Measurements from ENCODE around the gene GAL3ST1.
A peak's percentile ranks its signal among the peaks of the same experiment; 100 is the strongest.

The GAL3ST1 gene

DNA sequence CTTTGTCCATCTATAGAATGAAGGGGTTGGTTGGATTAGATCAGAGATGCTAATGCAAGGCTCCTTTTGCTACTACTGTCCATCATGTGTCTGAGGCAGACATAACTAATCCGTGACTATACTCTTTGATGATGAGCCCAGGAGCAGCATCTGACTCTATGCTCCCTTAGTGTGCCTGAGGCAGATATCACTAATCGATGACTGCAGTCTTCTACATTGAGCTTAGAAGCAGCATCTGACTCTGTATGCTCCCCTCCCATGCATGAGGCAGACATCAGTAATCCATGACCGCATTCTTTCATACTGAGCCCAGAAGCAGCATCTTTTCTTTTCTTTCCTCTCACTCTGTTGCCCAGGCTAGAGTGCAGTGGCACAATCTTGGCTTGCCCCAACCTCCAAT lies 36.7 kb upstream of the GAL3ST1 start:
- DNase-seq (ENCODE audit: low read depth): peak; percentile 73
- no peak overlapping the region for H3K4me3 ChIP-seq (ENCODE audit: low read length)
- TF ChIP-seq CTCF (IDR thresholded peaks at IDR 0.05; ENCODE audit: insufficient read depth, low read depth, low read length, missing control alignments): no peak

DNA sequence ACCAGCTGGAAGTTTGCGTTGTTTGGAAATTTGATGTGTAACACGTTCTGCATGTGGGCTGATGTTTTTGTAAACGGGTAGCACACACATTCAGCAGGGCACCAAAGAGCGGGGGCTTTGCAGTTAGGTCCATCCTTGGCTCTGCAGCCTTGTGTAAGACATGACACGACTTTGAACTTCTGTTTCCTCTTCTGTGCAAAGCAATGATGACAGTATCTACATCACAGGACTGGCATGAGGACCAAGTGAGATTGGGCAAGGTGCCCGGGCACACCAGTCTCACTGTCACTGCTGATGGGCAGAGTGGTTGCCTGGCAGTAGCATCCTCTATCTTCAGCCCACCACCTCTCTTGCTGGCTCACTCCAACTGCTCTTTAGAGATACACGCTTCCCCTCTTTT lies 35.8 kb upstream of the GAL3ST1 start:
- DNase-seq (ENCODE audit: low read depth): no peak
- TF ChIP-seq CTCF (IDR thresholded peaks at IDR 0.05; ENCODE audit: insufficient read depth, low read depth, low read length, missing control alignments): no peak
- H3K4me3 ChIP-seq (ENCODE audit: low read length): no peak overlapping the region

DNA sequence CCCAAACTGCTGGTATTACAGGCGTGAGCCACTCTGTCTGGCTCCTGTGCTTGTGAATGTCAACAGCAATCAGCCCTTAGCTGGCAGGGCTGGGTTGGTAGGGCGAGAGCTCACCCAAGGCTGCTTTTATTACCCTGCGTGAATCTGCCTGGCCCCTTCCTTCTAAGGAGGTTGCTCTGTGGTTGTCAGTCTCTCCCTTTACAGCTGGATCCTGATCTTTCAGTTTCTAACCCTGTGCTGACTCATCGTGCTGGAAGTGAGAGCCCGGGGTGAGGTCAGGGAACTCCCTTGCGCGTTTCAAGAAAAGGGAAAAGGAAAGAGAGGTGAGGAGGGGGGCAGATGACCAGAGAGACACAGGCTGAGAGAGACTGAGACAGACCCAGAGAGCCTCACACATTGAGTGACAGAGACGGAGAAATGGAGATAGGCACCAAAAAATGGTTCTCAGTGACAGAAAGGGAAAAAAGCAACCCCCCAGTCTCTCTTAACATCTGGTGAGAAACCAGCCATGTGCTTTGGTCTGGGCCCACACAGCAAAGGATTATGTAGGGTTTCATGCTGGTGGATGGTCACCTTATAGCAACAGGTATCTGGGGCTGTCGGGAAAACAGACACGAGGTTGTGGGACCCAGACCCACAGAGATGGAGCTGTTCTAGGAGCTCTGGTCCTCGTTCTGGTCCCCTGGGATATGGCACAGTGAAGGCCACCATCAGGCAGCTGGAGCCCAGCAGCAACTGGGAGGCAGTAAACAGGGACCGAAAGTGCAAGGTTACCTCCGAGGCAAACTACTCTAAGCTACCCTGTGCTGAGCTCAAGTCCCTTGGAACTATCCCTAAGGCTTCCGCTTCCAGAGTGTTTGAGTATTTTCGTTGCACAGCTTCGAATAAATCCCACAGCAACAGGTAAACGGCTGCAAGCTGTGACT lies 35.1 kb upstream of the GAL3ST1 start:
- H3K4me3 ChIP-seq (ENCODE audit: low read length): no peak overlapping the region
- DNase-seq (ENCODE audit: low read depth): peak; percentile 86
- no peak for TF ChIP-seq CTCF (IDR thresholded peaks at IDR 0.05; ENCODE audit: insufficient read depth, low read depth, low read length, missing control alignments)

GRCh38 chr22:30607939-30608338 lies 33.5 kb upstream of the GAL3ST1 start:
- no peak for DNase-seq (ENCODE audit: low read depth)
- H3K4me3 ChIP-seq (ENCODE audit: low read length): no peak overlapping the region
- TF ChIP-seq CTCF (IDR thresholded peaks at IDR 0.05; ENCODE audit: insufficient read depth, low read depth, low read length, missing control alignments): no peak

- TF ChIP-seq CTCF (IDR thresholded peaks at IDR 0.05; ENCODE audit: insufficient read depth, low read depth, low read length, missing control alignments): no peak
- DNase-seq (ENCODE audit: low read depth): no peak
- H3K4me3 ChIP-seq (ENCODE audit: low read length): peak overlapping the region; percentile 54
These were observed 33.0 kb upstream of the GAL3ST1 start for GRCh38 chr22:30607300-30607930.

DNA sequence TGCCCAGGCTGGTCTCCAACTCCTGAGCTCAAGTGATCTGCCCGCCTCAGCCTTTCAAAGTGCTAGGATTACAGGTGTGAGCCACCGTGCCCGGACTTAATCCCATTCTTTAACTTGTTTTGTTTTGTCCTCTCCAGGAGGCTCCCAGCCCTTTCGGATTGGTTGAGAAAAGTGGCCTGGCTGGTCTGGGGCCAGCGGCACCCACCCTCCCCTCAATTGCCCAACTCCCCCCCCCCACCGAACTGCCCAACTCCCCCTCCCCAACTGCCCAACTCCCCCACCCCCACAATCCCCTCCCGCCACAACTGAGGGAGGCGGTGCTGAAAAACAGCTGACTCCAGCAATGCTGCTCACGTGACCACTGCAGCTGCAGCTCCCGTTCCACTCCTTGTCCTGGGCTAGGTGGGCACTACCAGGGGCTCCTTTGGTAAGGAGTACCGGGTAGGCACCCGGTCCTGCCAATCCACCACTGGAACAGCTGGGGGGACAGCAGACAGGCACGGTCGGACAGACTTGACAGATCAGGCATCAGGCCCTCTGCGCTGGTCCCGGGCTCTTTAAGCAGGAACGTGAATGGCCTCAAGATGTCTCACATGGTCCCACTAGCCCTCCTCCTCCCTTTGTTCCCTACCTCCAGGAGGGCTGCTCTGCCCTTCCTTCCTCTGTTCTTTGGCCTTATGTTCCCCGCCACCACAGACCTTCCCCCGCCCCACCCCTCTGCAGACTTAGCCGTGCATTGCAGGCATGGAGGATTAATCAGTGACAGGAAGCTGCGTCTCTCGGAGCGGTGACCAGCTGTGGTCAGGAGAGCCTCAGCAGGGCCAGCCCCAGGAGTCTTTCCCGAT lies 32.2 kb upstream of the GAL3ST1 start, which contains the start of gene TCN2:
TSS of gene TCN2 (plus strand) at position 720 of the 845 bp plus-strand sequence. CDS start 158 bp downstream, outside the sequence.
- DNase-seq (ENCODE audit: low read depth): peak; percentile 67
- peak; percentile 6 for TF ChIP-seq CTCF (IDR thresholded peaks at IDR 0.05; ENCODE audit: insufficient read depth, low read depth, low read length, missing control alignments)
- peak within 1 kb of the TSS; percentile 54 for H3K4me3 ChIP-seq (ENCODE audit: low read length)

Data from epithelial cell of esophagus (primary cell).